Activated T-helper 9 cell treated with anti-CD3 and anti-CD28 coated beads, Interleukin-2, amount 50 U/mL, for 16 hours (primary cell): ENCODE results near the gene BCOR.

Experiments
- DNase-seq: peaks from one replicate; pipeline ENCODE4 v3.0.0-alpha.2; 2020; ENCODE audit warnings: low read depth

BCOR gene

GRCh38 chrX:40019541-40019940, 78.2 kb downstream of the BCOR start:
- DNase-seq: no peak

DNA sequence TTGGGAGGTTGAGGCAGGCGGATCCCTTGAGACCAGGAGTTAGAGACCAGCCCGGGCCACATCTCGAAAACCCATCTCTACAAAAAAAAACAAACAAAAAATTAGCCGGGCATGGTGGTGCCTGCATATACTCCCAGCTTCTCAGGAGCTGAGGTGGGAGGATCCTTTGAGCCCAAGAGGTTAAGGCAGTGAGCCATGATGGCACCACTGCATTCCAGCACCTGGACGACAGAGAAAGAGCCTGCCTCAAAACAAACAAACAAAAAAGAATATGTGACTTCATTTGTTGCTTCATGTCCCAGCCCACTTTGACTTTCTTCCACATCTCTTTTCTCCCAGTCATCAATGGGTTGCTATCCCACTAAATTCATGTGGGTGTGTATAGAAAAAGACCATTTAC, 79.7 kb downstream of the BCOR start:
- no peak for DNase-seq

DNA sequence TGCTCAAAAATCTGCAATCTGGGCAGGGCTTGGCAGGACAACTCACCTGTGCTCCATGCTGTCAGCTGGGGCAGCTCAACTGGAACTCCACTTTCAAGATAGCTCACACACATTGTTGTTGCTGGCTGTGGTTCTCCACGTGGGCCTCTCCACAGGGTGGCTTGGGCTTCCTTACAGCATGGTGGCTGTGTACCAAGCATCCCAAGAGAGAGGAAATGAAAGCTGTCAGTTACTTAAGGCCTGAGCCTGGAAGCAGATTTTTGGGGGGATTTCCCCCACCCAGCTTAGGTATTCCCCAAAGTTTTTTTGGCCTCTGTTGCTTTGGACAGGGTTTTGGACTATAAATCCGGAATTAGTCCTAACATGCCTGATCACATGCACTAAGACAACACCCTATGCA, 81.0 kb downstream of the BCOR start:
- no peak for DNase-seq

DNA sequence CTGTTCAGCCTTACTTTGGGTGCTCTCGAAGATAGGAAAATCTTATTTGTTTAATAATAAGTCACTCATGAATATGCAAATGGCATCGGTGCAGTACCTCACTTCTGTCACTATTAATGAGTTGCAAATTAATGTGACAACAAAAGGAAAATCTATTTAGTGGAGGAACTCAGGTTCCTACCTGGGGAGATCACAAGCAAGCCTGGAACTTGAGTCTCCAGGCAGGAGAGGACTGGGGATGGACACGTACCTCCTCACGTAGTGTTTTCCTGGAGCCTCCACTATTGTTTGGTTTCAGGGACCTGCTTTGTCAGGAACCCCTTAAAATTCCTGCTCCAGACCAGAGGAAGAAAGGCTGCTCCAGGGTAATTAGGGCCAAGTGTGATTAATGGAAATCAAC, 82.1 kb downstream of the BCOR start:
- no peak for DNase-seq

GRCh38 chrX:40013266-40014195, 84.2 kb downstream of the BCOR start:
- no peak for DNase-seq

GRCh38 chrX:40012868-40013265, 84.9 kb downstream of the BCOR start:
- DNase-seq: no peak

DNA sequence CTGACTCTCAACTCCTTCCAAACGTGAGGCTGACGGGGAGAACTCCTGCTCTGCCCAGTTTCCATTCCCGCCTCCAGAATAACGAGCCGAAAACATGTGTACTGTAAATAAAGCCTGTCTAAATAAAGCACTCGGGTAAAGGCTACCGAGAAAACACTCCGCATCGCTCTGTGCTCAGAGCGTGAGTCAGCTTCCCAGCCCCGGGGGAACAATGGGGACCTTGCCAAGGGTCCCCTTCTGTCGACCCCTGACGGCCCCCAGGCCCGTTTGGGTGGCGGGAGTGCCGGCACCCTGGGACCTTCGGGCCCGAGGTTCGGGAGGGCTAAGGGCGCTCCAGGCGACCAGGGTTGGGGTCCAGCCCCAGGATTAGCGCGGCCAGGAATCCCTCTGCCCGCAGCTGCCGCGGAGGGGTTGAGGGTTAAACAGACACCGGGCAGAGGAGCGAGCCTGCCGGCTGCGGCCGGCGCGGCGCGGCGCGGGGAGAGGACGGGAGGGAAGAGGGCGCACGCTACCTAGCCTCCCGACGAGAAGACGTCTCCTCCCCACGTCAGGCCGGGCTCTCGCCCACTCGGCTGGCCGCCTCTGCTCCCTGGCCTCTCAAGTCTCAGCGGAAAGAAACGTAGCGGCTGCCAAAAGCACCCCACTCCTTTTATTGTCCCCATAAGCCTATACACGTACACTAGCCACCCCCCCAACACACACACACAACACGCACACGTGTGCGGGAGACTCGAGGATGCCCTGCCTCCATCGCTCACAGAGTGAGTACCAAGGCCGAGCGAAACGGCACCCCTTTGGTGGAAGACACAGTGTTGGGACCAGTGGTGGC, 85.5 kb downstream of the BCOR start:
- no peak for DNase-seq

GRCh38 chrX:40011322-40012038, 86.3 kb downstream of the BCOR start:
- no peak for DNase-seq

DNA sequence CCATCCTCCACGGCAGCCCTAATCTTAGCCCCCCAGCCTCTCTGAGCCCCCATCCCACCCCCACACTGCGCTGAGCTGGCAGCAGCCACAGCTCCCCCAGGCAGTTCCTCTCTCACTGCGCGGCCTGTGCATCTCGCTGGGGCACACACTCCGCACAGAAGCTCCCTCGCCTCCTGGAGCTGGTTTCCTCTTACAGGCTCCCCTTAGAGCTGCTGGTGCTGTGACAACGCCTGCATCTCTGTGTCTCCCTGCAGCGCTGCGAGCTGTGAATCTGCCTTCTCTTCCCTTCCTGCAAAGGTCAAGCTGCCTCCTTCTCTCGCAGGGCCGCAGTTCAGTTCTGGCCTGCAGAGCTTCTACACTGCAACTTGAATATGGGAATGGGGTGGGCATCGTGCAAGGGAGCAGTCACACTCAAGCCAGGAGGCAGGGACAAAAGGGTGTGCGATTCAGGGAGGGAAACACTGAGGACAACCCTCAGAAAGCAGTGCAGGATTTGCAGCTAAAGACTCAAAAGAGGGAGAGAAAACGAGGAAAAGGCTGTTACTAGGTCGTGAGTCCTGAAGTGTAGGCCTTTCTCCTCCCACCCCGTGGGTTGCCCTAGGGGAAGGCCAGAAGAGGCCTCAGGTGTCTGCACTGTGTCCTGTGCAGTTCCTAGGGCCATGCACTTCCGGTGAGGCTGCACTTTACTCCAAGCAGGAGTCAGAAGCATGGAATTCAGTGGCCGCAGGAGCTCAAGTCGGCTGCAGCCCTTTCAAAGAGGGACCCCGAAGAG, 87.0 kb downstream of the BCOR start:
- DNase-seq: no peak

GRCh38 chrX:40009890-40010289, 87.9 kb downstream of the BCOR start:
- DNase-seq: no peak

- DNase-seq: no peak
Observed at GRCh38 chrX:40009462-40009851, 88.3 kb downstream of the BCOR start.

DNA sequence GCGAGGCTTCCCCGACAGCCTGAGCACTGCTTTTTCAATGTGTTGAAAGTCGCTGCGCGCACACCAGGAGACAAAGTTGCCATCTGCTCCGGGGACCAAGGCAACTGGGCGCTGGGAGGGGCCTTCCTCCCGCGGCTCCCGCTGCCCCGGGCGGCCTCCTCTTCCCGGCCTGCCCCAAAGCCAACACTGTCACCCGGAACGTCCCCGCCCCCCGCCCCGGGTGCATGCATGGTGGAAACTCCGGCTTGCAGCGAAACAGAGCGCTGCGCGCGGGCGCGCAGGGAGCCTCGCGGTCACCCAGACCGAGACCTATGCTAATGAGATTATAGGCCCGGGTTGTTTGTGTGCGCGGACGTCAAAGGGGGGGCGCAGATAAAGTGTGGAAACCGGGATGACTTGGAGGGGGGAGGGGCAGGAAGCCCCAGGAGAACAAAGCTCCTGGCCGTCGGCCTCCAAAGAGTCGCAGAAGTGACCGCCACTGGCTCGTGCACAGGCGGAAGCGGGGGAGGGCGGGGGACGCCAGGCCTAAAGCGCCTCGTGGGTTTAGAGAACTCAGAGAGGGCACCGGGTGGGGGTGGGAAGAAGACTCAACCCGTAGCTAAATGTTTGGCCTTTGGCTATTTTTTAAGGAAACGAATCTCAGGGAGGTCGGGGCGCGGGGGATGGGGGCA, 88.8 kb downstream of the BCOR start:
- no peak for DNase-seq

DNA sequence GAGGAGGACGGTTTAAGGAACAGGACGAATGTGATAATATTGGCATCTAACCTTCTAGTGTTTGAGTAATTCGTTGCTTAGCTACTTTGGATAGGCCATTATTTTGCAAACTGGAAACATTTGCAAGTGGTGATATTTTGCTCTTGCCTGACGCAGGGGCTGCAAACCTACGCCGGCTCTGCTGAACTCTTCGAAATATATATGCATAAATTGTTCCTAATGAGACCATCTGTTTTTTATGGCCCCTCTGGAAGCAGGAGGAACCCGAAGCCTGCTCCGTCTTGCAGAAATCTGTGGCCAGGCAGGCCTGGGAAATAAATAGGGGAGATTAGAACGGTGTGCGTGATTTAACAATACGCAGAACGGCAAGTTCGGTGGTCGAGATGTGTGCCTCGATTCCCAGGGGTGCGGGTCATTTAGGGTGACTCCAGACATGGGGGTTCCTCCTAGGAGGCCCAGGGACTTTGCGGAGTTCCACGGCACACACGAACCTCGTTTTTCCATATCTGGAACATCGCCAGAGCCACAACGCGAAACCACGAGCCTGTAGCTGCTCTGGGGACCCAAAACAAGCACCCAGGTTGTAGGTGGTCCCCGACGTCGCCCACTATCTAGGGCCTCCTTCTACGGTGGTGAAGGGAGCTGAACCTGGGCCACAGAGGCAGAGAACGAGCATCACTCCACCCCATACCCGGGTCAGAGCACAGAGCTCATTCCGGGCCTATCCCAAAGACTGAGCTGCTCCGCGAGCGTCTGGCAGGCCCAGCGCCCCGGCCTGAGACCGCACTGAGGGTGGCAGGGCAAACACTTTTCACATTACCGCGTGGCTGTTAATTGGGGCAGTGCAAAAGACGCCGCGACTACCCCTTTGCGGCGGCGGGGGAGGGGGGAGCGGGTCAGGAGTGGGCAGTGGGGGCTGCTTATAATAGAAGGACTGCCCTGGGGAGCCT, 89.7 kb downstream of the BCOR start:
- no peak for DNase-seq

- no peak for DNase-seq
Observed at GRCh38 chrX:40007131-40007755, 90.5 kb downstream of the BCOR start.

DNA sequence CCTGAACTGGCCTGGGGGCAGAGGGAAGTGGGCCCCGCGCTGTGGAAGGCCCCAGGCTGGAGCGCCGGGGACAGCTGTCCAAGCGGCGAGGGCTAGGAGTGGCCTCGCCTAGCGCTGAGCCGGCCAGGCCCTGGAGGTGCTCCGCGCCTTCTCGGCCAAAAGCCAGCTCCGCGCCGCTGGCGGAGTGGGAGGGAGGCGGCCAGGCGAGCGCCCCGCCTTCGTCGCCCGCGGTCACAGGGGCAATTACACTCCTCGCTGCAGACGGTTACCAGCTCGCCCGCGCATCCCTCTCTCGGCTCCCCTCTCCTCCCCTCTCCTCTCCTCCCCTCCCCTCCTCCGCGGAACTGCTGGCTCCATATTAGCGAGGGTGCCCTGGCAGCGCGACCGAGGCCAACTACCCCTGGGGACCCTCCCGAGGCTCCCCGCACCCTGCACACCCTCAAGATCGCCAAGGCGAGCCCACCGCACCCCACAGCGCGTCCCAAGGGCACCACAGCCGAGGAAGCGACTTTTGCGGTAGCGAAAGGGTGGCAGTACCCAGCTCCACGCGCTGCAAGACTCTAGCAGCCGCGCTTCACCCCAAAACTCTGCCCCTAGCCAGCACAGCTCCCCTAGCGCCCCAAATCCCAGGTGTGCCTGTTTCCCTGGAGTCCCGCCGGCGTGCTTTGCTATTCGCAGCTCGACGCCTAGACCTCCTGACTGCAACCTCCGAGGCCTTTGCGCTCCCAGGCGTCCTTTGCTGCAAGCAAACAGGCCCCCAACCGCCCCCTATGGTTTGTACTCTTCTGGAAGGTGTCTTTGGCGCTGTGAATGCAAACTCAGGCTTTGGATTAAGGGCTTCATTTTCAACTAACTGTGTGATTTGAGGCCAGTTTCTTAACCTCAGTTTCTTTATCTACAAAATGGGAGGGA, 91.4 kb downstream of the BCOR start:
- DNase-seq: peak; percentile 15

- no peak for DNase-seq
Observed at GRCh38 chrX:40005292-40006011, 92.3 kb downstream of the BCOR start.

DNA sequence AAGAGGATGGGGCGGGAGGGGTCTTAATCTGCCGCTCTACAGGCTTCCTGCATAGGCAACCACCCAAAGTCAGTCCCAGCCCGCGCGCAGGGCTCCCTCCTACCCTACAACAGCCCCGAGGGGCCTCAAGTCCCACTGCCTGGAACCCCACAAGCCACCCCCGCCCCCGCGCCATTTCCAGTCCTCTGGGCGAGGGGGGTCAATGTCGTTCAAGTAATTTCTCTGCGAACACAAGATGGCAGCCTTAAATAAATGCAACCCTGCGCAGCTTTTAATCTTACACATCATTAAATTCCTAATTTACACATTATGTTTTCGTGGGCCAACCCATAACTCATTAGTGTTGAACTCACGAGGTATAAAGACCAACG, 92.9 kb downstream of the BCOR start:
- DNase-seq: no peak

GRCh38 chrX:40004246-40004535, 93.6 kb downstream of the BCOR start:
- no peak for DNase-seq
